ENCODE results near the gene FBL.

DNA sequence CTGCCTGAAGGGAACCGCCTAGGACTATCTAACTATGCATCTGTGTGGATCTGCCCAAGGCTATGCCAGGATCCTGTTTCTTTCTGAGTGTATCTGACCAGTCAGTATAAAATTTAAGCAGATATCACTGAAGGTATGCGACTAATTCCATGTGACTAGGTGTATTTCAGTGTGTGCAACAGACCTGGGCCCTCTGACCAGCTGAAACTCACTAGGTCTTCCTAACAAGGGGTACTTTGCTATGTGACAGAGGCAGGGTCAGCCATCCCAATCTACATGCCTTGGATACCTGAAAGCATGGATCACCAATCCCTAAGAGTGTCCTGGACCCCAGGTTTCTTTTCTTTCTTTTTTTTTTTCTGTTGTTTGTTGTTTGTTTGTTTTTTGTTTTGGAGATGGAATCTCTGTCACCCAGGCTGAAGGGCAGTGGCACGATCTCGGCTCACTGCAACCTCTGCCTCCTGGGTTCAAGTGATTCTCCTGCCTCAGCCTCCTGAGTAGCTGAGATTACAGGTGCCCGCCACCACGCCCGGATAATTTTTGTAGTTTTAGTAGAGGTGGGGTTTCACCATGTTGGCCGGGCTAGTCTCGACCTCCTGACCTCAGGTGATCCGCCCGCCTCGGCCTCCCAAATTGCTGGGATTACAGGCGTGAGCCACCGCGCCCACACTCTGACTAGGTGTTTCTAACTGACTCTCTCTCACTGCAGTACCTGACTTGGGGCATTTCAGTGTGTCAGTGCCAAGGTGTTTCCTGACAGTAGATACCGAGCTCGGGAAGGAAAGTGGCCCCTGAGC lies 44.8 kb upstream of the FBL start:
- TF ChIP-seq, protein P1, sequence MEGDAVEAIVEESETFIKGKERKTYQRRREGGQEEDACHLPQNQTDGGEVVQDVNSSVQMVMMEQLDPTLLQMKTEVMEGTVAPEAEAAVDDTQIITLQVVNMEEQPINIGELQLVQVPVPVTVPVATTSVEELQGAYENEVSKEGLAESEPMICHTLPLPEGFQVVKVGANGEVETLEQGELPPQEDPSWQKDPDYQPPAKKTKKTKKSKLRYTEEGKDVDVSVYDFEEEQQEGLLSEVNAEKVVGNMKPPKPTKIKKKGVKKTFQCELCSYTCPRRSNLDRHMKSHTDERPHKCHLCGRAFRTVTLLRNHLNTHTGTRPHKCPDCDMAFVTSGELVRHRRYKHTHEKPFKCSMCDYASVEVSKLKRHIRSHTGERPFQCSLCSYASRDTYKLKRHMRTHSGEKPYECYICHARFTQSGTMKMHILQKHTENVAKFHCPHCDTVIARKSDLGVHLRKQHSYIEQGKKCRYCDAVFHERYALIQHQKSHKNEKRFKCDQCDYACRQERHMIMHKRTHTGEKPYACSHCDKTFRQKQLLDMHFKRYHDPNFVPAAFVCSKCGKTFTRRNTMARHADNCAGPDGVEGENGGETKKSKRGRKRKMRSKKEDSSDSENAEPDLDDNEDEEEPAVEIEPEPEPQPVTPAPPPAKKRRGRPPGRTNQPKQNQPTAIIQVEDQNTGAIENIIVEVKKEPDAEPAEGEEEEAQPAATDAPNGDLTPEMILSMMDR (IDR thresholded peaks at IDR 0.05) = no peak
- no peak for TF ChIP-seq EZH2 (IDR thresholded peaks at IDR 0.05; ENCODE audit: borderline replicate concordance, insufficient read depth, low read depth, low read length, poor library complexity, severe bottlenecking)

Measured in B cell (primary cell).